IMR-90 (cell line): ENCODE results near the gene SPRR2E. TPM values are rescaled to one million over a fixed set of nuclear protein-coding genes. Genes with fewer than 3 reads are reported as not detected.

ENCODE experiments used
- ATAC-seq: fragments of 200-7000 bp; cut with Tn5 transposase; 2 replicates; pipeline ENCODE4 v1.9.1; 2020; ENCODE audit warnings: low read depth, mild to moderate bottlenecking, moderate library complexity
- BruUV-seq: library from RNA; stranded (reverse); fragments of 400-500 nt; replicated peaks from 2 replicates; lab custom pipeline; 2021; lab: Mats Ljungman, UMichigan
- CTCF ChIA-PET: fragments of 300-600 bp; formaldehyde crosslinking; extraction: SDS; loops from one replicate; lab custom pipeline; 2021; ENCODE audit warnings: antibody characterized with exemption; lab: Yijun Ruan, JAX
- POLR2A ChIA-PET: fragments of 300-600 bp; sonication (Branson Sonifier 250); formaldehyde crosslinking; loops from one replicate; lab custom pipeline; 2022; ENCODE audit warnings: antibody characterized with exemption; ENCODE audit not compliant: unreplicated experiment; lab: Charles Lee
- DNase-seq: peaks from one replicate; pipeline ENCODE4 v3.0.0; 2013
- H2AFZ ChIP-seq: replicated peaks from 2 replicates; pipeline ENCODE3; 2013; ENCODE audit warnings: low read length, mild to moderate bottlenecking; ENCODE audit not compliant: poor library complexity
- H2AK5ac ChIP-seq: 2 replicates; pipeline ENCODE4 v1.6.1; 2013; ENCODE audit warnings: low read depth, low read length, inconsistent platforms
- H2AK9ac ChIP-seq: replicated peaks from 2 replicates; pipeline ENCODE3; 2013; ENCODE audit warnings: mild to moderate bottlenecking, low read depth, low read length, moderate library complexity; ENCODE audit not compliant: poor library complexity
- H2BK120ac ChIP-seq: 2 replicates; pipeline ENCODE4 v1.6.1; 2013; ENCODE audit warnings: low read depth, low read length, inconsistent platforms
- H2BK15ac ChIP-seq: 3 replicates; pipeline ENCODE4 v1.6.1; 2013; ENCODE audit warnings: low read depth, low read length, inconsistent platforms
- H2BK20ac ChIP-seq: 2 replicates; pipeline ENCODE4 v1.6.1; 2013; ENCODE audit warnings: low read depth, mild to moderate bottlenecking, inconsistent platforms, low read length, moderate library complexity
- H2BK5ac ChIP-seq: 2 replicates; pipeline ENCODE4 v1.6.1; 2013; ENCODE audit warnings: mild to moderate bottlenecking, low read depth, low read length, inconsistent platforms; ENCODE audit not compliant: poor library complexity, severe bottlenecking
- H3K14ac ChIP-seq: replicated peaks from 2 replicates; pipeline ENCODE4 v1.6.1; 2013; ENCODE audit warnings: low read depth, low read length, inconsistent platforms
- H3K18ac ChIP-seq: 2 replicates; pipeline ENCODE4 v1.6.1; 2013; ENCODE audit warnings: low read depth, low read length, control low read depth
- H3K23ac ChIP-seq: 2 replicates; pipeline ENCODE4 v1.6.1; 2013; ENCODE audit warnings: low read depth, low read length, inconsistent platforms
- H3K27ac ChIP-seq: 2 replicates; pipeline ENCODE4 v1.5.1; 2013; ENCODE audit warnings: mild to moderate bottlenecking, control low read depth, low read length; ENCODE audit not compliant: insufficient read depth
- H3K27me3 ChIP-seq: 2 replicates; pipeline ENCODE4 v1.6.1; 2013; ENCODE audit warnings: low read length; ENCODE audit not compliant: control insufficient read depth, insufficient read depth
- H3K36me3 ChIP-seq: 2 replicates; pipeline ENCODE4 v1.6.1; 2013; ENCODE audit warnings: low read length, mixed read lengths; ENCODE audit not compliant: control insufficient read depth, insufficient read depth
- H3K4ac ChIP-seq: 2 replicates; pipeline ENCODE4 v1.6.1; 2013; ENCODE audit warnings: low read depth, low read length, inconsistent platforms
- H3K4me1 ChIP-seq: 2 replicates; pipeline ENCODE4 v1.6.1; 2013; ENCODE audit warnings: low read length, mixed read lengths; ENCODE audit not compliant: control insufficient read depth, insufficient read depth
- H3K4me2 ChIP-seq: 2 replicates; pipeline ENCODE4 v1.6.1; 2013; ENCODE audit warnings: low read depth, mild to moderate bottlenecking, control low read depth, low read length, moderate library complexity
- H3K4me3 ChIP-seq: 2 replicates; pipeline ENCODE4 v1.5.1; 2013; ENCODE audit warnings: low read depth, mild to moderate bottlenecking, control low read depth, low read length, moderate library complexity; ENCODE audit not compliant: insufficient read depth
- H3K56ac ChIP-seq: 2 replicates; pipeline ENCODE4 v1.6.1; 2013; ENCODE audit warnings: low read length, inconsistent platforms; ENCODE audit not compliant: insufficient read depth; ENCODE audit errors: extremely low read depth
- H3K79me1 ChIP-seq, 2 experiments: 2 replicates each; pipeline ENCODE4 v1.6.1; 2013; ENCODE audit warnings: low read length in 2 of 2, inconsistent platforms in 1 of 2, low read depth in 1 of 2
- H3K9ac ChIP-seq: 2 replicates; pipeline ENCODE4 v1.6.1; 2013; ENCODE audit warnings: low read depth, low read length, control low read depth
- H3K9me1 ChIP-seq: 2 replicates; pipeline ENCODE4 v1.6.1; 2013; ENCODE audit warnings: low read length, inconsistent platforms; ENCODE audit not compliant: insufficient read depth
- H3K9me3 ChIP-seq: 2 replicates; pipeline ENCODE4 v1.6.1; 2013; ENCODE audit warnings: low read length; ENCODE audit not compliant: control insufficient read depth, insufficient read depth
- H4K20me1 ChIP-seq: 2 replicates; pipeline ENCODE4 v1.6.1; 2013; ENCODE audit warnings: low read length, inconsistent platforms; ENCODE audit not compliant: insufficient read depth
- H4K5ac ChIP-seq: 2 replicates; pipeline ENCODE4 v1.6.1; 2013; ENCODE audit warnings: mild to moderate bottlenecking, low read depth, low read length, control low read depth
- H4K8ac ChIP-seq, 2 experiments: 2 replicates each; pipeline ENCODE4 v1.6.1; 2013; ENCODE audit warnings: low read depth in 2 of 2, low read length in 2 of 2, control low read depth in 1 of 2, inconsistent platforms in 1 of 2
- H4K91ac ChIP-seq: 2 replicates; pipeline ENCODE4 v1.6.1; 2013; ENCODE audit warnings: low read depth, low read length, inconsistent platforms; ENCODE audit not compliant: insufficient read depth
- CEBPB ChIP-seq: IDR thresholded peaks from 2 replicates; pipeline ENCODE4 v1.6.1; 2012; ENCODE audit warnings: low read depth, low read length, improper control_type of control experiment
- FOS ChIP-seq: fragments of 150-350 bp; IDR thresholded peaks from 2 replicates; pipeline ENCODE4 v1.6.1; 2016; ENCODE audit warnings: low read depth, low read length
- MAFK ChIP-seq: IDR thresholded peaks from 2 replicates; pipeline ENCODE4 v1.6.1; 2012; ENCODE audit warnings: low read depth, low read length, improper control_type of control experiment
- MAZ ChIP-seq: IDR thresholded peaks from 2 replicates; pipeline ENCODE4 v1.6.1; 2012; ENCODE audit warnings: low read depth, mild to moderate bottlenecking, low read length, improper control_type of control experiment, moderate library complexity, borderline replicate concordance
- MXI1 ChIP-seq: IDR thresholded peaks from 2 replicates; pipeline ENCODE4 v1.6.1; 2012; ENCODE audit warnings: low read depth, mild to moderate bottlenecking, low read length, moderate library complexity, borderline replicate concordance
- NFE2L2 ChIP-seq: fragments of 150-350 bp; IDR thresholded peaks from 2 replicates; pipeline ENCODE4 v1.6.1; 2016; ENCODE audit warnings: low read depth, mild to moderate bottlenecking, low read length
- POLR2A ChIP-seq: IDR thresholded peaks from 2 replicates; pipeline ENCODE4 v1.6.1; 2012; ENCODE audit warnings: mild to moderate bottlenecking, low read depth, low read length
- RAD21 ChIP-seq: IDR thresholded peaks from 2 replicates; pipeline ENCODE4 v1.6.1; 2012; ENCODE audit warnings: low read length, improper control_type of control experiment
- RCOR1 ChIP-seq: IDR thresholded peaks from 2 replicates; pipeline ENCODE4 v1.6.1; 2012; ENCODE audit warnings: mild to moderate bottlenecking, low read length, improper control_type of control experiment; ENCODE audit not compliant: insufficient replicate concordance
- SMC3 ChIP-seq: fragments of 150-350 bp; IDR thresholded peaks from 2 replicates; pipeline ENCODE4 v1.6.1; 2016; ENCODE audit warnings: low read depth, mild to moderate bottlenecking, antibody characterized with exemption, low read length, moderate library complexity
- WGBS, 2 experiments: methylation state at CpG; one replicate each; pipeline versions ENCODE4 v1.1.5 to v1.1.7; 2013; ENCODE audit warnings: missing lambda C conversion rate in 2 of 2; ENCODE audit not compliant: insufficient read length in 1 of 2; ENCODE audit errors: extremely low coverage in 2 of 2; 5-methylcytosine and 5-hydroxymethylcytosine counted together
- dilution Hi-C: fragments of 300-500 bp; cut with HindIII; formaldehyde crosslinking; loops from one replicate; pipeline ENCODE4 v1.14.3; 2018; ENCODE audit warnings: low sequenced_read_pairs; ENCODE audit not compliant: unreplicated experiment
- in situ Hi-C: fragments of 300-500 bp; cut with MboI; formaldehyde crosslinking; loops from 3 replicates; pipeline ENCODE4 v1.14.3; 2019; ENCODE audit warnings: low sequenced_read_pairs, inconsistent platforms, mixed read lengths
- intact Hi-C: fragments of 100-400 bp; cut with micrococcal nuclease; formaldehyde crosslinking; loops from 2 replicates; pipeline ENCODE4 v1.10.0; 2022
- polyA plus RNA-seq, 3 experiments: library from polyadenylated mRNA; depleted of rRNA; stranded (reverse); fragments of >200 nt; gene quantifications; 2 replicates each; pipeline ENCODE4 v1.2.3, GENCODE V29; 2012; ENCODE audit warnings: low replicate concordance in 1 of 3
- total RNA-seq: library from RNA; depleted of rRNA; stranded (reverse); fragments of >200 nt; gene quantifications from 2 replicates; pipeline ENCODE4 v1.2.3, GENCODE V29; 2012
- TF ChIP-seq, protein P1 (sequence below): fragments of 150-350 bp; IDR thresholded peaks from 2 replicates; pipeline ENCODE4 v1.6.1; 2016; ENCODE audit warnings: low read depth, mild to moderate bottlenecking, low read length, moderate library complexity, borderline replicate concordance
- TF ChIP-seq, protein P2 (sequence below): conservative IDR thresholded peaks from 2 replicates; pipeline ENCODE4 v1.5.1; 2012; ENCODE audit warnings: mild to moderate bottlenecking, low read depth, low read length, improper control_type of control experiment
- TF ChIP-seq, protein P3 (sequence below): fragments of 150-350 bp; IDR thresholded peaks from 2 replicates; pipeline ENCODE4 v1.6.1; 2017; ENCODE audit warnings: mild to moderate bottlenecking, antibody characterized with exemption, low read length, low read depth

SPRR2E gene
- total and polyA plus RNA-seq, 2 of the 4 experiments (the other 2 are of a cell fraction) = not detected

DNA sequence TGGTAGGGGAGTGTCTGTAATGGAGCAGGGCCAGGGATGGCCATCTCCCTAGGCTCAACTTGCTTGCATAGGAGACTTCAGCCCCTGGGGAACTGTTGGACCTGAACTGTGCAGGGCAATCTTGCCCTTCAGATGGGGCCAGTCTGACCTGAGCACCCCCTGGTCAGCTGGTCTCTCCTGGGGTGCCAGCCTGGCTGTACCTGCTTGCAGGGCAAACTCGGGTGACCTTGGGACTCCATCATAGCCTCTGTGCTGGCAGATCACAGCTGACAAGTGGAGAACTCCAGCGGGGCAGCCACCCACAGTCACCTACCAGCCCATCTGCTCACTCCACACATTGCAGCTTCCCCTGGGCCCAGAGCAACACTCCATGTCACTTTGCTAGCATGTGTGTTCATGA lies 45.1 kb downstream of the SPRR2E start:
- Histone ChIP-seq H2AK5ac (no peak overlapping the region), H3K23ac (no peak overlapping the region), H4K8ac (no peak overlapping the region), H3K79me1 (no peaks in the 10 kb centered on the region), H2BK20ac (no peak overlapping the region), H3K9me3 (no peaks in the 10 kb centered on the region), H3K27me3 (no peaks in the 10 kb centered on the region), H2BK120ac (no peak overlapping the region), H3K9me1 (no peaks in the 10 kb centered on the region), H4K20me1 (no peaks in the 10 kb centered on the region), H3K4me1 (no peaks in the 10 kb centered on the region), H2AK9ac (no peak overlapping the region), H2BK5ac (no peak overlapping the region), H3K14ac (no peak overlapping the region), H3K27ac (no peak overlapping the region), H2BK15ac (no peak overlapping the region), H2AFZ (no peak overlapping the region), H3K4me3 (no peak overlapping the region), H3K4ac (no peak overlapping the region), H4K5ac (no peak overlapping the region), H3K4me2 (no peak overlapping the region), H3K36me3 (no peaks in the 10 kb centered on the region), H3K18ac (no peak overlapping the region), H3K56ac (no peak overlapping the region), H4K91ac (no peak overlapping the region), H3K9ac (no peak overlapping the region)
- CTCF ChIA-PET = no interaction called here
- no TSS peak for BruUV-seq
- POLR2A ChIA-PET = no interaction called here
- ATAC-seq (no peak), DNase-seq (no peak)
- in situ Hi-C loops = no loop called here
- no CpG with 5 or more reads among the region's 2 CpGs for WGBS, 2 experiments
- dilution Hi-C loops = no loop called here
- intact Hi-C loops = no loop called here
- TF ChIP-seq FOS (no peak), MAZ (no peak), MXI1 (no peak), SMC3 (no peak), RCOR1 (no peak), NFE2L2 (no peak), RAD21 (no peak), MAFK (no peak), CEBPB (no peak), POLR2A (no peak)
- TF ChIP-seq, protein P1, sequence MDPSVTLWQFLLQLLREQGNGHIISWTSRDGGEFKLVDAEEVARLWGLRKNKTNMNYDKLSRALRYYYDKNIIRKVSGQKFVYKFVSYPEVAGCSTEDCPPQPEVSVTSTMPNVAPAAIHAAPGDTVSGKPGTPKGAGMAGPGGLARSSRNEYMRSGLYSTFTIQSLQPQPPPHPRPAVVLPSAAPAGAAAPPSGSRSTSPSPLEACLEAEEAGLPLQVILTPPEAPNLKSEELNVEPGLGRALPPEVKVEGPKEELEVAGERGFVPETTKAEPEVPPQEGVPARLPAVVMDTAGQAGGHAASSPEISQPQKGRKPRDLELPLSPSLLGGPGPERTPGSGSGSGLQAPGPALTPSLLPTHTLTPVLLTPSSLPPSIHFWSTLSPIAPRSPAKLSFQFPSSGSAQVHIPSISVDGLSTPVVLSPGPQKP = no peak
- TF ChIP-seq, protein P2, sequence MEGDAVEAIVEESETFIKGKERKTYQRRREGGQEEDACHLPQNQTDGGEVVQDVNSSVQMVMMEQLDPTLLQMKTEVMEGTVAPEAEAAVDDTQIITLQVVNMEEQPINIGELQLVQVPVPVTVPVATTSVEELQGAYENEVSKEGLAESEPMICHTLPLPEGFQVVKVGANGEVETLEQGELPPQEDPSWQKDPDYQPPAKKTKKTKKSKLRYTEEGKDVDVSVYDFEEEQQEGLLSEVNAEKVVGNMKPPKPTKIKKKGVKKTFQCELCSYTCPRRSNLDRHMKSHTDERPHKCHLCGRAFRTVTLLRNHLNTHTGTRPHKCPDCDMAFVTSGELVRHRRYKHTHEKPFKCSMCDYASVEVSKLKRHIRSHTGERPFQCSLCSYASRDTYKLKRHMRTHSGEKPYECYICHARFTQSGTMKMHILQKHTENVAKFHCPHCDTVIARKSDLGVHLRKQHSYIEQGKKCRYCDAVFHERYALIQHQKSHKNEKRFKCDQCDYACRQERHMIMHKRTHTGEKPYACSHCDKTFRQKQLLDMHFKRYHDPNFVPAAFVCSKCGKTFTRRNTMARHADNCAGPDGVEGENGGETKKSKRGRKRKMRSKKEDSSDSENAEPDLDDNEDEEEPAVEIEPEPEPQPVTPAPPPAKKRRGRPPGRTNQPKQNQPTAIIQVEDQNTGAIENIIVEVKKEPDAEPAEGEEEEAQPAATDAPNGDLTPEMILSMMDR = no peak
- TF ChIP-seq, protein P3, sequence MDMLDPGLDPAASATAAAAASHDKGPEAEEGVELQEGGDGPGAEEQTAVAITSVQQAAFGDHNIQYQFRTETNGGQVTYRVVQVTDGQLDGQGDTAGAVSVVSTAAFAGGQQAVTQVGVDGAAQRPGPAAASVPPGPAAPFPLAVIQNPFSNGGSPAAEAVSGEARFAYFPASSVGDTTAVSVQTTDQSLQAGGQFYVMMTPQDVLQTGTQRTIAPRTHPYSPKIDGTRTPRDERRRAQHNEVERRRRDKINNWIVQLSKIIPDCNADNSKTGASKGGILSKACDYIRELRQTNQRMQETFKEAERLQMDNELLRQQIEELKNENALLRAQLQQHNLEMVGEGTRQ = no peak
